HEK293 (cell line): ENCODE results near the gene C11orf98.

Source experiments
- GLIS1 ChIP-seq: fragments of 450-650 bp; formaldehyde crosslinking; IDR thresholded peaks from 2 replicates; pipeline ENCODE4 v1.5.1; 2016; ENCODE audit warnings: missing biosample characterization, missing genetic modification characterization
- MYNN ChIP-seq: fragments of 450-650 bp; formaldehyde crosslinking; IDR thresholded peaks from 2 replicates; pipeline ENCODE4 v1.5.1; 2016; ENCODE audit warnings: missing biosample characterization, missing genetic modification characterization, borderline replicate concordance
- SETDB1 ChIP-seq: IDR thresholded peaks from one replicate; pipeline ENCODE4 v1.6.1; 2017; ENCODE audit warnings: mild to moderate bottlenecking, low read length, moderate library complexity, mixed read lengths; ENCODE audit not compliant: insufficient read length
- TCF7L2 ChIP-seq: IDR thresholded peaks from 2 replicates; pipeline ENCODE4 v1.6.1; 2011; ENCODE audit warnings: low read depth, mild to moderate bottlenecking, inconsistent platforms, low read length, moderate library complexity, borderline replicate concordance
- ZBTB17 ChIP-seq: fragments of 450-650 bp; formaldehyde crosslinking; IDR thresholded peaks from 2 replicates; pipeline ENCODE4 v1.5.1; 2016; ENCODE audit warnings: missing biosample characterization, missing genetic modification characterization
- ZBTB48 ChIP-seq: fragments of 450-650 bp; formaldehyde crosslinking; IDR thresholded peaks from 2 replicates; pipeline ENCODE4 v1.5.1; 2016; ENCODE audit warnings: missing biosample characterization, missing genetic modification characterization
- ZBTB8A ChIP-seq: fragments of 450-650 bp; formaldehyde crosslinking; IDR thresholded peaks from 2 replicates; pipeline ENCODE4 v1.5.1; 2016; ENCODE audit warnings: missing biosample characterization, missing genetic modification characterization
- ZEB2 ChIP-seq: fragments of 450-650 bp; formaldehyde crosslinking; IDR thresholded peaks from 2 replicates; pipeline ENCODE4 v1.5.1; 2016; ENCODE audit warnings: missing biosample characterization, missing genetic modification characterization
- ZFP69B ChIP-seq: fragments of 450-650 bp; formaldehyde crosslinking; IDR thresholded peaks from 2 replicates; pipeline ENCODE4 v1.5.1; 2016; ENCODE audit warnings: missing biosample characterization, missing genetic modification characterization
- ZNF132 ChIP-seq: fragments of 450-650 bp; formaldehyde crosslinking; IDR thresholded peaks from 2 replicates; pipeline ENCODE4 v1.5.1; 2017; ENCODE audit warnings: missing biosample characterization, missing genetic modification characterization, borderline replicate concordance
- ZNF155 ChIP-seq: fragments of 450-650 bp; formaldehyde crosslinking; IDR thresholded peaks from 2 replicates; pipeline ENCODE4 v1.5.1; 2016; ENCODE audit warnings: missing biosample characterization, missing genetic modification characterization
- ZNF16 ChIP-seq: fragments of 450-650 bp; formaldehyde crosslinking; IDR thresholded peaks from 2 replicates; pipeline ENCODE4 v1.5.1; 2016; ENCODE audit warnings: low read depth, missing biosample characterization, missing genetic modification characterization
- ZNF239 ChIP-seq: fragments of 450-650 bp; formaldehyde crosslinking; IDR thresholded peaks from 2 replicates; pipeline ENCODE4 v1.5.1; 2016; ENCODE audit warnings: missing biosample characterization, missing genetic modification characterization
- ZNF423 ChIP-seq: fragments of 450-650 bp; formaldehyde crosslinking; IDR thresholded peaks from 2 replicates; pipeline ENCODE4 v1.5.1; 2016; ENCODE audit warnings: missing biosample characterization, missing genetic modification characterization
- ZNF549 ChIP-seq: fragments of 450-650 bp; IDR thresholded peaks from 2 replicates; pipeline ENCODE4 v1.5.1; 2018; ENCODE audit warnings: missing biosample characterization, missing genetic modification characterization, mild to moderate bottlenecking, inconsistent platforms, moderate library complexity
- ZNF600 ChIP-seq: fragments of 450-650 bp; formaldehyde crosslinking; IDR thresholded peaks from 2 replicates; pipeline ENCODE4 v1.5.1; 2016; ENCODE audit warnings: missing biosample characterization, missing genetic modification characterization
- ZNF776 ChIP-seq: fragments of 450-650 bp; formaldehyde crosslinking; IDR thresholded peaks from 2 replicates; pipeline ENCODE4 v1.5.0; 2017; ENCODE audit warnings: missing biosample characterization, missing genetic modification characterization, borderline replicate concordance
- ZNF777 ChIP-seq: fragments of 450-650 bp; formaldehyde crosslinking; IDR thresholded peaks from 2 replicates; pipeline ENCODE4 v1.5.1; 2017; ENCODE audit warnings: missing biosample characterization, missing genetic modification characterization, borderline replicate concordance
- TF ChIP-seq, protein P1 (sequence below): fragments of 450-650 bp; formaldehyde crosslinking; IDR thresholded peaks from 2 replicates; pipeline ENCODE4 v1.5.1; 2016; ENCODE audit warnings: missing biosample characterization, missing genetic modification characterization
- TF ChIP-seq, protein P2 (sequence below): fragments of 450-650 bp; IDR thresholded peaks from 2 replicates; pipeline ENCODE4 v1.5.1; 2018; ENCODE audit warnings: missing biosample characterization, missing genetic modification characterization
- TF ChIP-seq, protein P3 (sequence below): fragments of 450-650 bp; formaldehyde crosslinking; IDR thresholded peaks from 2 replicates; pipeline ENCODE4 v1.5.1; 2016; ENCODE audit warnings: missing biosample characterization, missing genetic modification characterization
- TF ChIP-seq, protein P4 (sequence below): fragments of 450-650 bp; formaldehyde crosslinking; IDR thresholded peaks from 2 replicates; pipeline ENCODE4 v1.5.1; 2016; ENCODE audit warnings: missing biosample characterization, missing genetic modification characterization
- TF ChIP-seq, protein P5 (sequence below): fragments of 450-650 bp; formaldehyde crosslinking; IDR thresholded peaks from 2 replicates; pipeline ENCODE4 v1.5.1; 2016; ENCODE audit warnings: missing biosample characterization, missing genetic modification characterization
- TF ChIP-seq, protein P6 (sequence below): fragments of 450-650 bp; formaldehyde crosslinking; IDR thresholded peaks from 2 replicates; pipeline ENCODE4 v1.5.1; 2016; ENCODE audit warnings: missing biosample characterization, missing genetic modification characterization
- TF ChIP-seq, protein P7 (sequence below): fragments of 450-650 bp; formaldehyde crosslinking; IDR thresholded peaks from 2 replicates; pipeline ENCODE4 v1.5.1; 2017; ENCODE audit warnings: missing biosample characterization, missing genetic modification characterization

Gene C11orf98

DNA sequence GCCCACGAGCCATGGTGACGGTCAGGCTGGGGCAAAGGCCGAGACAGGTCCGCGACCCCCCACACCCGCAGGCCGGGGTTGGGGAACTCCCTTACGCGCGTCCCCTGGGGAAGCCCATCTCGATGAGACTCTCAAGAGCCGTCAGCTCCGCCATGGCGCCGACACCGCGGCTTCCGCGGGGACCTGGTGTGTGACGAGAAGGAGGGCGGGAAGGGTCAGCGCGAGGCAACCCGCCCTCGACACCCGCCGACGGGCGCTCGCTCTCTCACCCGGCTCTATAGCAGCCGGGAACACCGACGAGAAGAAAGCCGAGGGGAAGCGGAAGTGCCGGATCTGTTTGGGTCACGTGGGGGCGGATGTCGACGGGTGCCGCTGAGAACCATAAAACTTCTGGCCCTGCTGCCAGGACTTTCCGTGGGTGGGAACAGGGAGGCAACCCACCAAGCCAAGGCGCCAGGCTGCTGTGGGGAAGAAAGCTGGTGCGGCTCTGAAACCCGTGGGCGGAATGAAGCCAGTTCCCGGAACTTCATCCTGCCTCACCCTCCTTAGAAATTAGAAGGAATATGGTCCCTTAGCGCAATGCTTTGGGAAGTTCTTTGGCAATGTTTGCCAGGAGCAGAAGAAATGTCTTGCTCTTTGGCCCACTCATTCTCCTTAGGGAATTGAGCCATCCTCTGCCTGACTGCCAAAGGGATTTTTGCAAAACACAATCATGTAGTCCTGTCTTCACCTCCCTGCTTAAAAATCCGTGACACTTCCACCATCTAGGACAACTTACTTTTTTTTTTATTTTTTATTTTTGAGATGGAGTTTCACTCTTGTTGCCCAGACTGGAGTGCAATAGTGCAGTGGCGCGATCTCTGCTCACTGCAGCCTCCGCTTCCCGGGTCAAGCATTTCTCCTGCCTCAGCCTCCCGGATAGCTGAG, 14.0 kb upstream of the C11orf98 start, which contains the start of gene UBXN1 (continued):
- TF ChIP-seq, protein P1, sequence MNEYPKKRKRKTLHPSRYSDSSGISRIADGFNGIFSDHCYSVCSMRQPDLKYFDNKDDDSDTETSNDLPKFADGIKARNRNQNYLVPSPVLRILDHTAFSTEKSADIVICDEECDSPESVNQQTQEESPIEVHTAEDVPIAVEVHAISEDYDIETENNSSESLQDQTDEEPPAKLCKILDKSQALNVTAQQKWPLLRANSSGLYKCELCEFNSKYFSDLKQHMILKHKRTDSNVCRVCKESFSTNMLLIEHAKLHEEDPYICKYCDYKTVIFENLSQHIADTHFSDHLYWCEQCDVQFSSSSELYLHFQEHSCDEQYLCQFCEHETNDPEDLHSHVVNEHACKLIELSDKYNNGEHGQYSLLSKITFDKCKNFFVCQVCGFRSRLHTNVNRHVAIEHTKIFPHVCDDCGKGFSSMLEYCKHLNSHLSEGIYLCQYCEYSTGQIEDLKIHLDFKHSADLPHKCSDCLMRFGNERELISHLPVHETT (tag by site-specific recombination), result peak; percentile 59; the same call in 1 of the 2 replicates
- TF ChIP-seq ZBTB48 (peak; percentile 76), ZNF776 (tag by site-specific recombination) (peak; percentile 100), ZNF155 (tag by site-specific recombination) (no peak), ZBTB17 (tag by site-specific recombination) (peak; percentile 78), ZNF16 (tag by site-specific recombination) (no peak), ZNF600 (tag by site-specific recombination) (peak; percentile 88), ZEB2 (peak; percentile 56; the same call in 1 of the 2 replicates), ZBTB8A (peak; percentile 94), ZFP69B (tag by site-specific recombination) (no peak), ZNF132 (tag by site-specific recombination) (no peak), MYNN (tag by site-specific recombination) (no peak), TCF7L2 (no peak), ZNF239 (tag by site-specific recombination) (no peak), ZNF777 (tag by site-specific recombination) (peak; percentile 54; the same call in 1 of the 2 replicates), ZNF423 (tag by site-specific recombination) (no peak), SETDB1 (no peak), ZNF549 (no peak), GLIS1 (tag by site-specific recombination) (peak; percentile 20; the same call in 1 of the 2 replicates)
- TF ChIP-seq, protein P2, sequence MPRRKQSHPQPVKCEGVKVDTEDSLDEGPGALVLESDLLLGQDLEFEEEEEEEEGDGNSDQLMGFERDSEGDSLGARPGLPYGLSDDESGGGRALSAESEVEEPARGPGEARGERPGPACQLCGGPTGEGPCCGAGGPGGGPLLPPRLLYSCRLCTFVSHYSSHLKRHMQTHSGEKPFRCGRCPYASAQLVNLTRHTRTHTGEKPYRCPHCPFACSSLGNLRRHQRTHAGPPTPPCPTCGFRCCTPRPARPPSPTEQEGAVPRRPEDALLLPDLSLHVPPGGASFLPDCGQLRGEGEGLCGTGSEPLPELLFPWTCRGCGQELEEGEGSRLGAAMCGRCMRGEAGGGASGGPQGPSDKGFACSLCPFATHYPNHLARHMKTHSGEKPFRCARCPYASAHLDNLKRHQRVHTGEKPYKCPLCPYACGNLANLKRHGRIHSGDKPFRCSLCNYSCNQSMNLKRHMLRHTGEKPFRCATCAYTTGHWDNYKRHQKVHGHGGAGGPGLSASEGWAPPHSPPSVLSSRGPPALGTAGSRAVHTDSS (tag by site-specific recombination), result no peak
- TF ChIP-seq, protein P3, sequence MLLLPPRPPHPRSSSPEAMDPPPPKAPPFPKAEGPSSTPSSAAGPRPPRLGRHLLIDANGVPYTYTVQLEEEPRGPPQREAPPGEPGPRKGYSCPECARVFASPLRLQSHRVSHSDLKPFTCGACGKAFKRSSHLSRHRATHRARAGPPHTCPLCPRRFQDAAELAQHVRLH (tag by site-specific recombination), result peak; percentile 40; the same call in 1 of the 2 replicates
- TF ChIP-seq, protein P4, sequence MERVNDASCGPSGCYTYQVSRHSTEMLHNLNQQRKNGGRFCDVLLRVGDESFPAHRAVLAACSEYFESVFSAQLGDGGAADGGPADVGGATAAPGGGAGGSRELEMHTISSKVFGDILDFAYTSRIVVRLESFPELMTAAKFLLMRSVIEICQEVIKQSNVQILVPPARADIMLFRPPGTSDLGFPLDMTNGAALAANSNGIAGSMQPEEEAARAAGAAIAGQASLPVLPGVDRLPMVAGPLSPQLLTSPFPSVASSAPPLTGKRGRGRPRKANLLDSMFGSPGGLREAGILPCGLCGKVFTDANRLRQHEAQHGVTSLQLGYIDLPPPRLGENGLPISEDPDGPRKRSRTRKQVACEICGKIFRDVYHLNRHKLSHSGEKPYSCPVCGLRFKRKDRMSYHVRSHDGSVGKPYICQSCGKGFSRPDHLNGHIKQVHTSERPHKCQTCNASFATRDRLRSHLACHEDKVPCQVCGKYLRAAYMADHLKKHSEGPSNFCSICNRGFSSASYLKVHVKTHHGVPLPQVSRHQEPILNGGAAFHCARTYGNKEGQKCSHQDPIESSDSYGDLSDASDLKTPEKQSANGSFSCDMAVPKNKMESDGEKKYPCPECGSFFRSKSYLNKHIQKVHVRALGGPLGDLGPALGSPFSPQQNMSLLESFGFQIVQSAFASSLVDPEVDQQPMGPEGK (tag by site-specific recombination), result peak; percentile 42; the same call in 1 of the 2 replicates
- TF ChIP-seq, protein P5, sequence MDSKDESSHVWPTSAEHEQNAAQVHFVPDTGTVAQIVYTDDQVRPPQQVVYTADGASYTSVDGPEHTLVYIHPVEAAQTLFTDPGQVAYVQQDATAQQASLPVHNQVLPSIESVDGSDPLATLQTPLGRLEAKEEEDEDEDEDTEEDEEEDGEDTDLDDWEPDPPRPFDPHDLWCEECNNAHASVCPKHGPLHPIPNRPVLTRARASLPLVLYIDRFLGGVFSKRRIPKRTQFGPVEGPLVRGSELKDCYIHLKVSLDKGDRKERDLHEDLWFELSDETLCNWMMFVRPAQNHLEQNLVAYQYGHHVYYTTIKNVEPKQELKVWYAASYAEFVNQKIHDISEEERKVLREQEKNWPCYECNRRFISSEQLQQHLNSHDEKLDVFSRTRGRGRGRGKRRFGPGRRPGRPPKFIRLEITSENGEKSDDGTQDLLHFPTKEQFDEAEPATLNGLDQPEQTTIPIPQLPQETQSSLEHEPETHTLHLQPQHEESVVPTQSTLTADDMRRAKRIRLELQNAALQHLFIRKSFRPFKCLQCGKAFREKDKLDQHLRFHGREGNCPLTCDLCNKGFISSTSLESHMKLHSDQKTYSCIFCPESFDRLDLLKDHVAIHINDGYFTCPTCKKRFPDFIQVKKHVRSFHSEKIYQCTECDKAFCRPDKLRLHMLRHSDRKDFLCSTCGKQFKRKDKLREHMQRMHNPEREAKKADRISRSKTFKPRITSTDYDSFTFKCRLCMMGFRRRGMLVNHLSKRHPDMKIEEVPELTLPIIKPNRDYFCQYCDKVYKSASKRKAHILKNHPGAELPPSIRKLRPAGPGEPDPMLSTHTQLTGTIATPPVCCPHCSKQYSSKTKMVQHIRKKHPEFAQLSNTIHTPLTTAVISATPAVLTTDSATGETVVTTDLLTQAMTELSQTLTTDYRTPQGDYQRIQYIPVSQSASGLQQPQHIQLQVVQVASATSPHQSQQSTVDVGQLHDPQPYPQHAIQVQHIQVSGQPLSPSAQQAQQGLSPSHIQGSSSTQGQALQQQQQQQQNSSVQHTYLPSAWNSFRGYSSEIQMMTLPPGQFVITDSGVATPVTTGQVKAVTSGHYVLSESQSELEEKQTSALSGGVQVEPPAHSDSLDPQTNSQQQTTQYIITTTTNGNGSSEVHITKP (tag by site-specific recombination), result peak; percentile 56
- TF ChIP-seq, protein P6, sequence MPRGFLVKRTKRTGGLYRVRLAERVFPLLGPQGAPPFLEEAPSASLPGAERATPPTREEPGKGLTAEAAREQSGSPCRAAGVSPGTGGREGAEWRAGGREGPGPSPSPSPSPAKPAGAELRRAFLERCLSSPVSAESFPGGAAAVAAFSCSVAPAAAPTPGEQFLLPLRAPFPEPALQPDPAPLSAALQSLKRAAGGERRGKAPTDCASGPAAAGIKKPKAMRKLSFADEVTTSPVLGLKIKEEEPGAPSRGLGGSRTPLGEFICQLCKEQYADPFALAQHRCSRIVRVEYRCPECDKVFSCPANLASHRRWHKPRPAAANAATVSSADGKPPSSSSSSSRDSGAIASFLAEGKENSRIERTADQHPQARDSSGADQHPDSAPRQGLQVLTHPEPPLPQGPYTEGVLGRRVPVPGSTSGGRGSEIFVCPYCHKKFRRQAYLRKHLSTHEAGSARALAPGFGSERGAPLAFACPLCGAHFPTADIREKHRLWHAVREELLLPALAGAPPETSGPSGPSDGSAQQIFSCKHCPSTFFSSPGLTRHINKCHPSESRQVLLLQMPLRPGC (tag by site-specific recombination), result 0 out of 2 replicates have a peak, but pooled peaks have one; percentile 29
- TF ChIP-seq, protein P7, sequence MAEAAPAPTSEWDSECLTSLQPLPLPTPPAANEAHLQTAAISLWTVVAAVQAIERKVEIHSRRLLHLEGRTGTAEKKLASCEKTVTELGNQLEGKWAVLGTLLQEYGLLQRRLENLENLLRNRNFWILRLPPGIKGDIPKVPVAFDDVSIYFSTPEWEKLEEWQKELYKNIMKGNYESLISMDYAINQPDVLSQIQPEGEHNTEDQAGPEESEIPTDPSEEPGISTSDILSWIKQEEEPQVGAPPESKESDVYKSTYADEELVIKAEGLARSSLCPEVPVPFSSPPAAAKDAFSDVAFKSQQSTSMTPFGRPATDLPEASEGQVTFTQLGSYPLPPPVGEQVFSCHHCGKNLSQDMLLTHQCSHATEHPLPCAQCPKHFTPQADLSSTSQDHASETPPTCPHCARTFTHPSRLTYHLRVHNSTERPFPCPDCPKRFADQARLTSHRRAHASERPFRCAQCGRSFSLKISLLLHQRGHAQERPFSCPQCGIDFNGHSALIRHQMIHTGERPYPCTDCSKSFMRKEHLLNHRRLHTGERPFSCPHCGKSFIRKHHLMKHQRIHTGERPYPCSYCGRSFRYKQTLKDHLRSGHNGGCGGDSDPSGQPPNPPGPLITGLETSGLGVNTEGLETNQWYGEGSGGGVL (tag by site-specific recombination), result no peak
